Fibroblast of lung (primary cell): ENCODE measurements around the gene PMP22.

Experiments used
- EZH2 ChIP-seq: IDR thresholded peaks from 2 replicates; pipeline ENCODE4 v1.5.1; 2012; ENCODE audit warnings: low read length, control low read depth, mild to moderate bottlenecking; ENCODE audit errors: missing control alignments
- TF ChIP-seq, protein P1 (sequence below), 2 donors: IDR thresholded peaks in 1 of 2; conservative IDR thresholded peaks in 1 of 2; 1 replicate in 1 of 2; 2 replicates in 1 of 2; pipeline ENCODE4 v1.5.1; 2011 to 2012; ENCODE audit warnings: low read length in 2 of 2, control low read depth in 1 of 2, inconsistent platforms in 1 of 2, low read depth in 1 of 2, mild to moderate bottlenecking in 1 of 2

DNA sequence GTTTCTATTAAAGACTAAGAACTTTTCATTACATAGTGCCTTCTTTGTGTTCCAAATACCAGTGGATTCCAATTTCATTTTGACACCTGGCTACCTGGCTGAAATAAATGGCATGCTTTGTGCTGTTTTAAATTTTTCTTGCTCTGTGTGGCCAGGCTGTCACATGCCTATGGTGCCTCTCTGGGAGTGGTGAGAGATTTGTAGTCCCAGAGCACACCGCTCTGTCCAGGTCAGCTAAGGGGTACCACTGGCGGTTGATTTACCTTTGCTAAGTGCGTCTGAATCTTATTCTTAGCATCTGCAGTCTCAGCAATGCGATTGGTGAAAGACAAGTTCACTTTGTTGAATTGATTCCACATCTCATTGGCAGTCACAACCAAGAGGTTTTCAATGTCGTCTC, 46.9 kb upstream of the PMP22 start:
- TF ChIP-seq, protein P1, sequence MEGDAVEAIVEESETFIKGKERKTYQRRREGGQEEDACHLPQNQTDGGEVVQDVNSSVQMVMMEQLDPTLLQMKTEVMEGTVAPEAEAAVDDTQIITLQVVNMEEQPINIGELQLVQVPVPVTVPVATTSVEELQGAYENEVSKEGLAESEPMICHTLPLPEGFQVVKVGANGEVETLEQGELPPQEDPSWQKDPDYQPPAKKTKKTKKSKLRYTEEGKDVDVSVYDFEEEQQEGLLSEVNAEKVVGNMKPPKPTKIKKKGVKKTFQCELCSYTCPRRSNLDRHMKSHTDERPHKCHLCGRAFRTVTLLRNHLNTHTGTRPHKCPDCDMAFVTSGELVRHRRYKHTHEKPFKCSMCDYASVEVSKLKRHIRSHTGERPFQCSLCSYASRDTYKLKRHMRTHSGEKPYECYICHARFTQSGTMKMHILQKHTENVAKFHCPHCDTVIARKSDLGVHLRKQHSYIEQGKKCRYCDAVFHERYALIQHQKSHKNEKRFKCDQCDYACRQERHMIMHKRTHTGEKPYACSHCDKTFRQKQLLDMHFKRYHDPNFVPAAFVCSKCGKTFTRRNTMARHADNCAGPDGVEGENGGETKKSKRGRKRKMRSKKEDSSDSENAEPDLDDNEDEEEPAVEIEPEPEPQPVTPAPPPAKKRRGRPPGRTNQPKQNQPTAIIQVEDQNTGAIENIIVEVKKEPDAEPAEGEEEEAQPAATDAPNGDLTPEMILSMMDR (conservative IDR thresholded peaks at IDR 0.05 in 1 of 2, IDR thresholded peaks at IDR 0.05 in 1 of 2; ENCODE audit: low read depth in 1 of 2, low read length in 2 of 2), result no peak
- TF ChIP-seq EZH2, result no peak
